Brain microvascular endothelial cell (primary cell): ENCODE results near the gene LMTK2.
A peak's percentile ranks its signal among the peaks of the same experiment; 100 is the strongest.

Experiments used
- DNase-seq: peaks from one replicate; pipeline ENCODE4 v3.0.0-alpha.2; 2020
- H3K27ac ChIP-seq: fragments of 250-450 bp; sonication (Bioruptor Pico); 2 replicates; pipeline ENCODE4 v1.5.1; 2020; ENCODE audit warnings: mild to moderate bottlenecking, moderate library complexity
- H3K27me3 ChIP-seq: fragments of 250-450 bp; sonication (Bioruptor Pico); replicated peaks from 2 replicates; pipeline ENCODE4 v1.5.1; 2020; ENCODE audit warnings: mild to moderate bottlenecking
- H3K36me3 ChIP-seq: fragments of 250-450 bp; sonication (Bioruptor Pico); replicated peaks from 2 replicates; pipeline ENCODE4 v1.5.1; 2020; ENCODE audit warnings: mild to moderate bottlenecking
- H3K4me3 ChIP-seq: 2 replicates; pipeline ENCODE4 v1.5.1; 2011; ENCODE audit warnings: low read depth, mild to moderate bottlenecking, control low read depth, low read length, moderate library complexity
- CTCF ChIP-seq: IDR thresholded peaks from 2 replicates; pipeline ENCODE4 v1.5.1; 2011; ENCODE audit warnings: low read depth, mild to moderate bottlenecking, moderate library complexity, low read length, control low read depth, inconsistent platforms; ENCODE audit errors: missing control alignments
- in situ Hi-C: cut with HindIII; loops from 2 replicates; pipeline ENCODE4 v1.10.0; 2017; ENCODE audit warnings: low sequenced_read_pairs, low pct_ligation_motif_present

Gene LMTK2

GRCh38 chr7:98180751-98181150 is 74.1 kb downstream of the LMTK2 start:
- in situ Hi-C loops, result no loop called here
- no peak for DNase-seq
- Histone ChIP-seq H3K4me3 (no peak overlapping the region), H3K27me3 (no peaks in the 10 kb centered on the region), H3K27ac (no peak overlapping the region), H3K36me3 (no peaks in the 10 kb centered on the region)
- TF ChIP-seq CTCF, result no peak

GRCh38 chr7:98185101-98185500 is 78.4 kb downstream of the LMTK2 start:
- DNase-seq, result no peak

DNA sequence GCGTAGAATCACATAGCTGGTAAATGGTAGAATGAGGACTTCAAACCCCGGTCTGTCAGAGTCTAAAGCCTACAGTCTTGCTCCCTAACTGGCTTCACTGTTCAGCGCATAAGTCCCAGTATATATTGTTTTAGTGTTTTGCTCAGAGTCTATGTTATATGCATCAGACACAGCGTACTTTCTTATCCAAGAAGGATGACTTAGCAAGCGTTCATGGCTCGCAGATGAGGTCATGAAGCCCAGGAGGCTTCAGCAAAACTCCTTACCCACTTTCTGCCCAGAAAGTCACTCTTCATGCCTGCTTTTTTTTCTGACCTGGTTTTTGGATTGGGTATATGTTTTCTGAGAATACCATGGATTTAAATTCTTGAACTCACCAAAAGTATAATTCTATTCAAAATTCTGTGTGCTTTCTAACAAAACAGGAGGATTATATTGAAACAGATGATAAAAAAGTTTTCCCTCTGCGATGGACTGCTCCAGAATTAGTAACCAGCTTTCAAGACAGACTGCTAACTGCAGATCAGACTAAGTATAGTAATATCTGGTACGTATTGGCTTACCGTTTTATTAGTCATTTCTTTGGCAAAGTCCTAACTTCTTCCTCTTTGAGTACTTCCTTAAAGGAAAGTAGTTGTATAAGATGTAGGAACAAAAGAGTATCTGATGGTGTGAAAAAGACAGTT is 79.9 kb downstream of the LMTK2 start:
- in situ Hi-C loops, result no loop called here
- TF ChIP-seq CTCF, result no peak
- Histone ChIP-seq H3K27me3 (no peaks in the 10 kb centered on the region), H3K27ac (peak overlapping the region; percentile 47), H3K36me3 (peaks cover 2% of the 10 kb centered on the region), H3K4me3 (no peak overlapping the region)
- DNase-seq, result peak; percentile 37

More at GRCh38 chr7:98185101-98185500, 78.4 kb downstream of the LMTK2 start:
- H3K27ac ChIP-seq, result no peak overlapping the region
- H3K36me3 ChIP-seq, result no peaks in the 10 kb centered on the region
- no peaks in the 10 kb centered on the region for H3K27me3 ChIP-seq
- TF ChIP-seq CTCF, result no peak
- in situ Hi-C loops, result no loop called here
- no peak overlapping the region for H3K4me3 ChIP-seq

DNA sequence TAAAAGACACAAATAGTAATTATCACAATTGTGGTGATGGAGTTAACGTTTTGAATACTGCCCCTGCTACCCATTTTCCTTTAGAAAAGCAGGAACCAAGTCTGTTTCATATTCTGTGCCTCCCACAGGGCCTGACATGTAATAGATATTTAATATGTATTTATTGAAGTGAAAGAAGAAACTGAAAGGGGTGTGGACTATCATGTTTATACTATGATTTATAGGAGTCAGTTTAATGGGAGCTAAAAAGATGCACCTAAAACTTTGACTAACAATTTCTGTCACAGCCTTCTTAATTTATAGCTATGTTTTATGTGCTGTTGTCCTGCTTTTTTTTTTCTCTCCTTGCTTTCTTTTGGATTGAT is 80.5 kb downstream of the LMTK2 start:
- Histone ChIP-seq H3K36me3 (peaks cover 6% of the 10 kb centered on the region), H3K4me3 (no peak overlapping the region), H3K27me3 (no peaks in the 10 kb centered on the region), H3K27ac (peak overlapping the region; percentile 47)
- no peak for DNase-seq
- in situ Hi-C loops, result no loop called here
- TF ChIP-seq CTCF, result no peak

GRCh38 chr7:98189559-98189958 is 82.9 kb downstream of the LMTK2 start:
- no peak for TF ChIP-seq CTCF
- Histone ChIP-seq H3K36me3 (peaks cover 12% of the 10 kb centered on the region), H3K27ac (no peak overlapping the region), H3K4me3 (no peak overlapping the region), H3K27me3 (no peaks in the 10 kb centered on the region)
- DNase-seq, result no peak
- in situ Hi-C loops, result no loop called here
